UCSD-AML1 (cell line): ENCODE results near the gene PACSIN3.
"Not testable (repeated sequence)": the region's sequence is repeated elsewhere in the genome, so short reads cannot be mapped to it uniquely, and the experiment has no call there.

Experiments
- DNase-seq: peaks from one replicate; lab custom pipeline; 2025; ENCODE audit not compliant: unreplicated experiment; lab: John Stamatoyannopoulos, UW

Gene PACSIN3

GRCh38 chr11:47198161-47198560, 11.9 kb upstream of the PACSIN3 start:
- not testable (repeated sequence) for DNase-seq

GRCh38 chr11:47192111-47192510, 5.9 kb upstream of the PACSIN3 start:
- DNase-seq: no peak

- DNase-seq: not testable (repeated sequence)
These were observed 4.9 kb upstream of the PACSIN3 start for GRCh38 chr11:47191137-47191536.

- no peak for DNase-seq
These were observed 3.0 kb upstream of the PACSIN3 start for GRCh38 chr11:47189100-47189834.

GRCh38 chr11:47188259-47188658, 2.0 kb upstream of the PACSIN3 start:
- no peak for DNase-seq

GRCh38 chr11:47187723-47188122, 1.5 kb upstream of the PACSIN3 start:
- no peak for DNase-seq

GRCh38 chr11:47186700-47187695, 764 bp upstream of the PACSIN3 start:
- no peak for DNase-seq

- no peak for DNase-seq
These were observed 744 bp downstream of the PACSIN3 start for GRCh38 chr11:47185305-47186075.

- no peak for DNase-seq
These were observed 1.4 kb downstream of the PACSIN3 start for GRCh38 chr11:47184711-47185304.

GRCh38 chr11:47183969-47184368, 2.3 kb downstream of the PACSIN3 start:
- DNase-seq: no peak

GRCh38 chr11:47183031-47183856, 3.0 kb downstream of the PACSIN3 start:
- DNase-seq: no peak

- DNase-seq: no peak
These were observed 3.9 kb downstream of the PACSIN3 start for GRCh38 chr11:47182380-47182779.

GRCh38 chr11:47181271-47181670, 5.0 kb downstream of the PACSIN3 start:
- DNase-seq: no peak

- no peak for DNase-seq
These were observed 6.0 kb downstream of the PACSIN3 start for GRCh38 chr11:47180006-47180787.

- peak; percentile 51 for DNase-seq
These were observed 6.6 kb downstream of the PACSIN3 start for GRCh38 chr11:47179655-47179991.

- DNase-seq: no peak
These were observed 7.2 kb downstream of the PACSIN3 start for GRCh38 chr11:47178737-47179654.

GRCh38 chr11:47178316-47178715, 7.9 kb downstream of the PACSIN3 start:
- no peak for DNase-seq

GRCh38 chr11:47177846-47178245, 8.4 kb downstream of the PACSIN3 start:
- DNase-seq: no peak
